HG02840 (cell line): ENCODE data around the gene LRRC47.

Source experiments
- ATAC-seq: cut with Tn5 transposase; IDR thresholded peaks from one replicate; pipeline ENCODE4 v1.9.1; 2021; ENCODE audit warnings: mild to moderate bottlenecking, moderate library complexity, moderate number of reproducible peaks; ENCODE audit not compliant: unreplicated experiment, low FRiP score

LRRC47 gene

GRCh38 chr1:3736708-3737107, 59.6 kb downstream of the LRRC47 start:
- no peak for ATAC-seq

- ATAC-seq: no peak
Measured at GRCh38 chr1:3736131-3736561, 60.2 kb downstream of the LRRC47 start.

- ATAC-seq: no peak
Measured at GRCh38 chr1:3735688-3736087, 60.6 kb downstream of the LRRC47 start.

- no peak for ATAC-seq
Measured at GRCh38 chr1:3735027-3735681, 61.1 kb downstream of the LRRC47 start.

- no peak for ATAC-seq
Measured at GRCh38 chr1:3734602-3735001, 61.7 kb downstream of the LRRC47 start.

- ATAC-seq: no peak
Measured at GRCh38 chr1:3733883-3734589, 62.3 kb downstream of the LRRC47 start.

GRCh38 chr1:3733094-3733882, 63.0 kb downstream of the LRRC47 start:
- ATAC-seq: no peak

- ATAC-seq: no peak
Measured at GRCh38 chr1:3732434-3733093, 63.7 kb downstream of the LRRC47 start.

GRCh38 chr1:3731583-3732433, 64.5 kb downstream of the LRRC47 start:
- no peak for ATAC-seq

- ATAC-seq: no peak
Measured at GRCh38 chr1:3730543-3731247, 65.6 kb downstream of the LRRC47 start.

- ATAC-seq: no peak
Measured at GRCh38 chr1:3729594-3730542, 66.4 kb downstream of the LRRC47 start.
